ENCODE results near the gene CFAP141. TPM values are rescaled to one million over a fixed set of nuclear protein-coding genes. Genes with fewer than 3 reads are reported as not detected.
A peak's percentile ranks its signal among the peaks of the same experiment; 100 is the strongest.
"Not testable (repeated sequence)": the region's sequence is repeated elsewhere in the genome, so short reads cannot be mapped to it uniquely, and the experiment has no call there.

The CFAP141 gene
- total RNA-seq, result not detected

- H3K36me3 ChIP-seq (ENCODE audit: control insufficient read depth in 3 of 3, insufficient read depth in 3 of 3, low read length in 3 of 3), result peaks cover 14 to 36% (median 19%) of the 10 kb centered on the region in 3 donors
- H3K27me3 ChIP-seq (ENCODE audit: control insufficient read depth in 3 of 3, insufficient read depth in 3 of 3, low read length in 3 of 3), result no peaks in the 10 kb centered on the region
- H3K27ac ChIP-seq (ENCODE audit: low read depth, low read length), result no peak within 1 kb of the TSS
- no peak within 1 kb of the TSS for H3K4me3 ChIP-seq (ENCODE audit: low read length in 3 of 3)
- peaks cover 0 to 7% (median 0%) of the 10 kb centered on the region in 3 donors for H3K4me1 ChIP-seq (ENCODE audit: control insufficient read depth in 3 of 3, insufficient read depth in 3 of 3, low read length in 3 of 3)
- H3K9me3 ChIP-seq (ENCODE audit: control insufficient read depth in 3 of 3, low read length in 3 of 3), result no peaks in the 10 kb centered on the region
- H3K9ac ChIP-seq (ENCODE audit: low read depth in 1 of 3, low read length in 3 of 3), result no peak within 1 kb of the TSS
Observed at GRCh38 chr1:154206196-154206595, at the start of gene CFAP141. TSS of gene CFAP141 (minus strand) at chr1:154206333. CDS start at chr1:154206307, 26 bp downstream.

GRCh38 chr1:154253671-154254070, 47.5 kb upstream of the CFAP141 start:
- H3K4me3 ChIP-seq (ENCODE audit: low read length in 3 of 3), result no peak overlapping the region
- no peaks in the 10 kb centered on the region for H3K9me3 ChIP-seq (ENCODE audit: control insufficient read depth in 3 of 3, low read length in 3 of 3)
- H3K27me3 ChIP-seq (ENCODE audit: control insufficient read depth in 3 of 3, insufficient read depth in 3 of 3, low read length in 3 of 3), result no peaks in the 10 kb centered on the region
- H3K9ac ChIP-seq (ENCODE audit: low read depth in 1 of 3, low read length in 3 of 3), result no peak overlapping the region
- H3K4me1 ChIP-seq (ENCODE audit: control insufficient read depth in 3 of 3, insufficient read depth in 3 of 3, low read length in 3 of 3), result no peaks in the 10 kb centered on the region
- peaks cover 79 to 87% (median 85%) of the 10 kb centered on the region in 3 donors for H3K36me3 ChIP-seq (ENCODE audit: control insufficient read depth in 3 of 3, insufficient read depth in 3 of 3, low read length in 3 of 3)
- H3K27ac ChIP-seq (ENCODE audit: low read depth, low read length), result no peak overlapping the region

- Histone ChIP-seq H3K9me3 (ENCODE audit: control insufficient read depth in 3 of 3, low read length in 3 of 3) (no peaks in the 10 kb centered on the region), H3K4me3 (ENCODE audit: low read length in 3 of 3) (no peak overlapping the region), H3K9ac (ENCODE audit: low read depth in 1 of 3, low read length in 3 of 3) (no peak overlapping the region), H3K36me3 (ENCODE audit: control insufficient read depth in 3 of 3, insufficient read depth in 3 of 3, low read length in 3 of 3) (peaks cover 43 to 68% (median 66%) of the 10 kb centered on the region in 3 donors), H3K27ac (ENCODE audit: low read depth, low read length) (no peak overlapping the region), H3K4me1 (ENCODE audit: control insufficient read depth in 3 of 3, insufficient read depth in 3 of 3, low read length in 3 of 3) (peaks cover 0 to 2% (median 0%) of the 10 kb centered on the region in 3 donors), H3K27me3 (ENCODE audit: control insufficient read depth in 3 of 3, insufficient read depth in 3 of 3, low read length in 3 of 3) (no peaks in the 10 kb centered on the region)
Observed at GRCh38 chr1:154241703-154242351, 35.7 kb upstream of the CFAP141 start.

GRCh38 chr1:154240294-154240833, 34.2 kb upstream of the CFAP141 start:
- Histone ChIP-seq H3K9ac (ENCODE audit: low read depth in 1 of 3, low read length in 3 of 3) (peak overlapping the region in 1 of 3 donors; percentile 15), H3K9me3 (ENCODE audit: control insufficient read depth in 3 of 3, low read length in 3 of 3) (no peaks in the 10 kb centered on the region), H3K4me1 (ENCODE audit: control insufficient read depth in 3 of 3, insufficient read depth in 3 of 3, low read length in 3 of 3) (peaks cover 0 to 2% (median 0%) of the 10 kb centered on the region in 3 donors), H3K27me3 (ENCODE audit: control insufficient read depth in 3 of 3, insufficient read depth in 3 of 3, low read length in 3 of 3) (no peaks in the 10 kb centered on the region), H3K4me3 (ENCODE audit: low read length in 3 of 3) (no peak overlapping the region), H3K36me3 (ENCODE audit: control insufficient read depth in 3 of 3, insufficient read depth in 3 of 3, low read length in 3 of 3) (peaks cover 53 to 69% (median 64%) of the 10 kb centered on the region in 3 donors), H3K27ac (ENCODE audit: low read depth, low read length) (no peak overlapping the region)

- H3K27ac ChIP-seq (ENCODE audit: low read depth, low read length), result no peak overlapping the region
- peaks cover 50 to 69% (median 64%) of the 10 kb centered on the region in 3 donors for H3K36me3 ChIP-seq (ENCODE audit: control insufficient read depth in 3 of 3, insufficient read depth in 3 of 3, low read length in 3 of 3)
- H3K9me3 ChIP-seq (ENCODE audit: control insufficient read depth in 3 of 3, low read length in 3 of 3), result no peaks in the 10 kb centered on the region
- H3K4me1 ChIP-seq (ENCODE audit: control insufficient read depth in 3 of 3, insufficient read depth in 3 of 3, low read length in 3 of 3), result peaks cover 0 to 2% (median 0%) of the 10 kb centered on the region in 3 donors
- H3K4me3 ChIP-seq (ENCODE audit: low read length in 3 of 3), result no peak overlapping the region
- no peaks in the 10 kb centered on the region for H3K27me3 ChIP-seq (ENCODE audit: control insufficient read depth in 3 of 3, insufficient read depth in 3 of 3, low read length in 3 of 3)
- H3K9ac ChIP-seq (ENCODE audit: low read depth in 1 of 3, low read length in 3 of 3), result no peak overlapping the region
Observed at GRCh38 chr1:154239491-154239890, 33.4 kb upstream of the CFAP141 start.

GRCh38 chr1:154237880-154238506, 31.9 kb upstream of the CFAP141 start:
- no peaks in the 10 kb centered on the region for H3K27me3 ChIP-seq (ENCODE audit: control insufficient read depth in 3 of 3, insufficient read depth in 3 of 3, low read length in 3 of 3)
- no peak overlapping the region for H3K9ac ChIP-seq (ENCODE audit: low read depth in 1 of 3, low read length in 3 of 3)
- H3K4me1 ChIP-seq (ENCODE audit: control insufficient read depth in 3 of 3, insufficient read depth in 3 of 3, low read length in 3 of 3), result peaks cover 0 to 2% (median 0%) of the 10 kb centered on the region in 3 donors
- peaks cover 44 to 65% (median 53%) of the 10 kb centered on the region in 3 donors for H3K36me3 ChIP-seq (ENCODE audit: control insufficient read depth in 3 of 3, insufficient read depth in 3 of 3, low read length in 3 of 3)
- H3K9me3 ChIP-seq (ENCODE audit: control insufficient read depth in 3 of 3, low read length in 3 of 3), result no peaks in the 10 kb centered on the region
- H3K27ac ChIP-seq (ENCODE audit: low read depth, low read length), result no peak overlapping the region
- H3K4me3 ChIP-seq (ENCODE audit: low read length in 3 of 3), result no peak overlapping the region

GRCh38 chr1:154237435-154237834, 31.3 kb upstream of the CFAP141 start:
- Histone ChIP-seq H3K9me3 (ENCODE audit: control insufficient read depth in 3 of 3, low read length in 3 of 3) (no peaks in the 10 kb centered on the region), H3K4me1 (ENCODE audit: control insufficient read depth in 3 of 3, insufficient read depth in 3 of 3, low read length in 3 of 3) (peaks cover 0 to 2% (median 0%) of the 10 kb centered on the region in 3 donors), H3K4me3 (ENCODE audit: low read length in 3 of 3) (no peak overlapping the region), H3K9ac (ENCODE audit: low read depth in 1 of 3, low read length in 3 of 3) (no peak overlapping the region), H3K36me3 (ENCODE audit: control insufficient read depth in 3 of 3, insufficient read depth in 3 of 3, low read length in 3 of 3) (peaks cover 46 to 60% (median 53%) of the 10 kb centered on the region in 3 donors), H3K27me3 (ENCODE audit: control insufficient read depth in 3 of 3, insufficient read depth in 3 of 3, low read length in 3 of 3) (no peaks in the 10 kb centered on the region), H3K27ac (ENCODE audit: low read depth, low read length) (no peak overlapping the region)

- H3K4me3 ChIP-seq (ENCODE audit: low read length in 3 of 3), result no peak overlapping the region
- no peak overlapping the region for H3K27ac ChIP-seq (ENCODE audit: low read depth, low read length)
- H3K9me3 ChIP-seq (ENCODE audit: control insufficient read depth in 3 of 3, low read length in 3 of 3), result no peaks in the 10 kb centered on the region
- no peak overlapping the region for H3K9ac ChIP-seq (ENCODE audit: low read depth in 1 of 3, low read length in 3 of 3)
- peaks cover 0 to 2% (median 0%) of the 10 kb centered on the region in 3 donors for H3K4me1 ChIP-seq (ENCODE audit: control insufficient read depth in 3 of 3, insufficient read depth in 3 of 3, low read length in 3 of 3)
- H3K27me3 ChIP-seq (ENCODE audit: control insufficient read depth in 3 of 3, insufficient read depth in 3 of 3, low read length in 3 of 3), result no peaks in the 10 kb centered on the region
- H3K36me3 ChIP-seq (ENCODE audit: control insufficient read depth in 3 of 3, insufficient read depth in 3 of 3, low read length in 3 of 3), result peaks cover 47 to 56% (median 49%) of the 10 kb centered on the region in 3 donors
Observed at GRCh38 chr1:154236855-154237254, 30.7 kb upstream of the CFAP141 start.

- not testable (repeated sequence) for H3K4me3 ChIP-seq (ENCODE audit: low read length in 3 of 3); H3K4me1 ChIP-seq (ENCODE audit: control insufficient read depth in 3 of 3, insufficient read depth in 3 of 3, low read length in 3 of 3); H3K27ac ChIP-seq (ENCODE audit: low read depth, low read length); H3K27me3 ChIP-seq (ENCODE audit: control insufficient read depth in 3 of 3, insufficient read depth in 3 of 3, low read length in 3 of 3); H3K9ac ChIP-seq (ENCODE audit: low read depth in 1 of 3, low read length in 3 of 3); H3K9me3 ChIP-seq (ENCODE audit: control insufficient read depth in 3 of 3, low read length in 3 of 3)
- peaks cover 52 to 70% (median 70%) of the 10 kb centered on the region in 3 donors for H3K36me3 ChIP-seq (ENCODE audit: control insufficient read depth in 3 of 3, insufficient read depth in 3 of 3, low read length in 3 of 3)
Observed at GRCh38 chr1:154233127-154233526, 27.0 kb upstream of the CFAP141 start.

GRCh38 chr1:154231112-154231511, 25.0 kb upstream of the CFAP141 start:
- not testable (repeated sequence) for H3K9me3 ChIP-seq (ENCODE audit: control insufficient read depth in 3 of 3, low read length in 3 of 3)
- peaks cover 39 to 61% (median 57%) of the 10 kb centered on the region in 3 donors for H3K36me3 ChIP-seq (ENCODE audit: control insufficient read depth in 3 of 3, insufficient read depth in 3 of 3, low read length in 3 of 3)

More at GRCh38 chr1:154231112-154231511, 25.0 kb upstream of the CFAP141 start:
- not testable (repeated sequence) for H3K4me3 ChIP-seq (ENCODE audit: low read length in 3 of 3); H3K4me1 ChIP-seq (ENCODE audit: control insufficient read depth in 3 of 3, insufficient read depth in 3 of 3, low read length in 3 of 3); H3K27ac ChIP-seq (ENCODE audit: low read depth, low read length); H3K9ac ChIP-seq (ENCODE audit: low read depth in 1 of 3, low read length in 3 of 3); H3K27me3 ChIP-seq (ENCODE audit: control insufficient read depth in 3 of 3, insufficient read depth in 3 of 3, low read length in 3 of 3)
